Measurements from ENCODE around the gene METTL6.

DNA sequence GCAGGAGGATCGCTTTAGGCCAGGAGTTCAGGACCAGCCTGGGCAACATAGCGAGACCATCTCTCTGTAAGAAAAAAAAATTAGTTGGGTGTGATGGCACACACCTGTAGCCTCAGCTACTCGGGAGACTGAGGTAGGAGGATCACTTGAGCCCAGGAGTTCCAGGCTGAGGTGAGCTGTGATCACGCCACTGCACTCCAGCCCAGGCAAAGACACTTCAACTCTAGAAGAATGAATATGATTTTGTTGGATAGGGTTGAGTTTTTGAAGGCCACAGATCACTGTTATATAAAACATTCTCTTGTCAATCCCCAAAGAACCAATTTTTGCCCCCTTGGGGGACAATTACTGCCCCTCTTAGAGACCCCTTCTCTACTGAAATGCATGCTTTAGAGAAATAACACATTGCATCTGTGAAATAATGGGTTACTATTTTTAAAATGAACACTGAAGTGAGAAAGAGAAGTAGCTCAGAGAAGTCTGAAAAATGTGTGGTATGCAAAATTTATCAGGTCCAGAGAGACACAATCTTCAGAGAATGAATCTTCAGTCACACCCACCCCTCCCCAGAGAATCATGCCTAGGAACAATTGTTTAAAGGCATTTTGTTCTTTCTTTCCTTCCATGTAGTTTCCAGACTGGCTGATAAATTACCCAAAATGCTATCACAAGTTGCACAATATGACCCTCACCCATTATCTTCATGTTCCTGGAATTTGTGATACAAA, 42.7 kb downstream of the METTL6 start:
- no peak for TF ChIP-seq POLR2A (IDR thresholded peaks at IDR 0.05; ENCODE audit: low read depth, low read length)
- TF ChIP-seq, protein P1, sequence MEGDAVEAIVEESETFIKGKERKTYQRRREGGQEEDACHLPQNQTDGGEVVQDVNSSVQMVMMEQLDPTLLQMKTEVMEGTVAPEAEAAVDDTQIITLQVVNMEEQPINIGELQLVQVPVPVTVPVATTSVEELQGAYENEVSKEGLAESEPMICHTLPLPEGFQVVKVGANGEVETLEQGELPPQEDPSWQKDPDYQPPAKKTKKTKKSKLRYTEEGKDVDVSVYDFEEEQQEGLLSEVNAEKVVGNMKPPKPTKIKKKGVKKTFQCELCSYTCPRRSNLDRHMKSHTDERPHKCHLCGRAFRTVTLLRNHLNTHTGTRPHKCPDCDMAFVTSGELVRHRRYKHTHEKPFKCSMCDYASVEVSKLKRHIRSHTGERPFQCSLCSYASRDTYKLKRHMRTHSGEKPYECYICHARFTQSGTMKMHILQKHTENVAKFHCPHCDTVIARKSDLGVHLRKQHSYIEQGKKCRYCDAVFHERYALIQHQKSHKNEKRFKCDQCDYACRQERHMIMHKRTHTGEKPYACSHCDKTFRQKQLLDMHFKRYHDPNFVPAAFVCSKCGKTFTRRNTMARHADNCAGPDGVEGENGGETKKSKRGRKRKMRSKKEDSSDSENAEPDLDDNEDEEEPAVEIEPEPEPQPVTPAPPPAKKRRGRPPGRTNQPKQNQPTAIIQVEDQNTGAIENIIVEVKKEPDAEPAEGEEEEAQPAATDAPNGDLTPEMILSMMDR (conservative IDR thresholded peaks at IDR 0.05; ENCODE audit: low read depth, low read length), result no peak
- no peak for TF ChIP-seq MAFK (IDR thresholded peaks at IDR 0.05; ENCODE audit: low read depth, low read length)
- TF ChIP-seq FOS (IDR thresholded peaks at IDR 0.05; ENCODE audit: low read depth, low read length), result no peak
- TF ChIP-seq MXI1 (IDR thresholded peaks at IDR 0.05; ENCODE audit: borderline replicate concordance, low read depth, low read length), result no peak
